HepG2 (cell line): ENCODE measurements around the gene NEURL3. TPM values are rescaled to one million over a fixed set of nuclear protein-coding genes. Genes with fewer than 3 reads are reported as not detected.

Source experiments
- GABPA ChIP-seq, 2 experiments: IDR thresholded peaks; 2 replicates each; pipeline ENCODE4 v1.6.1; 2011 to 2016; ENCODE audit warnings: low read depth in 2 of 2, low read length in 1 of 2, missing biosample characterization in 1 of 2, missing genetic modification characterization in 1 of 2
- NFKB2 ChIP-seq: sonication (generic); formaldehyde crosslinking; IDR thresholded peaks from 2 replicates; pipeline ENCODE4 v1.4.0; 2020; ENCODE audit warnings: missing genetic modification reagents, borderline replicate concordance
- RBAK ChIP-seq: sonication (generic); formaldehyde crosslinking; IDR thresholded peaks from 2 replicates; pipeline ENCODE4 v1.5.1; 2020; ENCODE audit warnings: mild to moderate bottlenecking, missing genetic modification reagents
- ZNF484 ChIP-seq: sonication (generic); formaldehyde crosslinking; IDR thresholded peaks from 2 replicates; pipeline ENCODE4 v1.5.1; 2020; ENCODE audit warnings: mild to moderate bottlenecking, low read depth, missing genetic modification reagents, borderline replicate concordance
- ZNF772 ChIP-seq: sonication (generic); formaldehyde crosslinking; IDR thresholded peaks from 2 replicates; pipeline ENCODE4 v1.5.0; 2020; ENCODE audit warnings: mild to moderate bottlenecking, missing genetic modification reagents
- polyA plus RNA-seq, 8 experiments: library from polyadenylated mRNA; depleted of rRNA in 3 of 8; stranded (reverse) in 7 of 8; unstranded in 1 of 8; fragments of >200 nt; fragmentation: Illumina TruSeq in 4 of 8; extraction: Trizol in 4 of 8; gene quantifications; 2 replicates each; pipeline versions ENCODE4 v1.2.1 to v1.2.3, GENCODE V29; 2011 to 2016; ENCODE audit warnings: low read depth in 4 of 8, missing spikeins in 1 of 8, mixed read lengths in 1 of 8; ENCODE audit not compliant: insufficient read depth in 1 of 8
- total RNA-seq, 5 experiments: library from RNA; depleted of rRNA; stranded (reverse); fragments of >200 nt; fragmentation: Illumina TruSeq; extraction: Trizol; gene quantifications; 2 replicates each; pipeline ENCODE4 v1.2.3, GENCODE V29; 2016; ENCODE audit warnings: low read depth in 1 of 5
- TF ChIP-seq, protein P1 (sequence below): sonication (generic); formaldehyde crosslinking; IDR thresholded peaks from 2 replicates; pipeline ENCODE4 v1.4.0; 2020; ENCODE audit warnings: mild to moderate bottlenecking, missing genetic modification reagents
- TF ChIP-seq, protein P2 (sequence below), 2 experiments: sonication (generic) in 1 of 2; formaldehyde crosslinking in 1 of 2; IDR thresholded peaks; 2 replicates each; pipeline versions ENCODE4 v1.4.0 to v1.6.1; 2018 to 2020; ENCODE audit warnings: missing genetic modification reagents in 2 of 2, borderline replicate concordance in 1 of 2, low read depth in 1 of 2, mild to moderate bottlenecking in 1 of 2, missing biosample characterization in 1 of 2
- TF ChIP-seq, protein P3 (sequence below): IDR thresholded peaks from 2 replicates; pipeline ENCODE4 v1.6.1; 2016; ENCODE audit warnings: low read depth, missing genetic modification reagents, missing compliant biosample characterization
- TF ChIP-seq, protein P4 (sequence below): IDR thresholded peaks from 2 replicates; pipeline ENCODE4 v1.6.1; 2012; ENCODE audit warnings: low read depth, low read length, improper control_type of control experiment

The NEURL3 gene
- total and polyA plus RNA-seq, 2 of the 13 experiments (the other 11 are each of a cell fraction or from before 2014, with no cell fraction given): 0.16 to 1.2 TPM

DNA sequence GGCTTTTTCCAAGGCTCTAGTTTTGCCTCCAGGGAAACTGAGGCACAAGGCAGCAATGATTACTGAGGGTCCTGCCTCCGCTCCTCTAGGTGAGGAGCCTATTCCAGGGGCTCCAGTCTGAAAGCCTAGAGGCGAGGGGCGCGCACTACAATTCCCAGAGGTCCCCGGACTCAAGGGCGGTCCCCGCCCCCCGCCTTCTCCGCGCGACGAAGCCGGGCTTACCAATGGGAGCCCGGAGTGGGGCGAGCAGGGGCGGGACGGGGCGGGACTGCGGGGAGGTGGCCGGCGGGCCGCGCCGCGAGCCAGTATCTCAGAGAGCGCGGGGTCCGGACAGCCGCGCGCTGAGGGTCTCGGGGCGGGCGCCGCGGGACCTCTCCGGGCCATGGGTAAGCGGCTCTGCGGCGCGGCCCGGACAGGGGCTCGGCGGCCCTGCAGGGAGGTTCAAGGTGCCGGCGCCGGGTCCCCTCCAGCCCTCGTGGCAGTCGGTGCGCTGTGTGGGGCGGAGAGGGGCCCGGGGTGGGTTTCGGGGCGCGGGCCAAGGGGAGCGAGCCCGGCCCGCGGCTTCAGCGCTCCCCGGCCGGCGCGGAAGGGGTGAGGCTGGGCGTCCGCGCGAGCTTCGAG, 31.4 kb upstream of the NEURL3 start, which contains the start of gene ARID5A (continued):
- TF ChIP-seq, protein P1, sequence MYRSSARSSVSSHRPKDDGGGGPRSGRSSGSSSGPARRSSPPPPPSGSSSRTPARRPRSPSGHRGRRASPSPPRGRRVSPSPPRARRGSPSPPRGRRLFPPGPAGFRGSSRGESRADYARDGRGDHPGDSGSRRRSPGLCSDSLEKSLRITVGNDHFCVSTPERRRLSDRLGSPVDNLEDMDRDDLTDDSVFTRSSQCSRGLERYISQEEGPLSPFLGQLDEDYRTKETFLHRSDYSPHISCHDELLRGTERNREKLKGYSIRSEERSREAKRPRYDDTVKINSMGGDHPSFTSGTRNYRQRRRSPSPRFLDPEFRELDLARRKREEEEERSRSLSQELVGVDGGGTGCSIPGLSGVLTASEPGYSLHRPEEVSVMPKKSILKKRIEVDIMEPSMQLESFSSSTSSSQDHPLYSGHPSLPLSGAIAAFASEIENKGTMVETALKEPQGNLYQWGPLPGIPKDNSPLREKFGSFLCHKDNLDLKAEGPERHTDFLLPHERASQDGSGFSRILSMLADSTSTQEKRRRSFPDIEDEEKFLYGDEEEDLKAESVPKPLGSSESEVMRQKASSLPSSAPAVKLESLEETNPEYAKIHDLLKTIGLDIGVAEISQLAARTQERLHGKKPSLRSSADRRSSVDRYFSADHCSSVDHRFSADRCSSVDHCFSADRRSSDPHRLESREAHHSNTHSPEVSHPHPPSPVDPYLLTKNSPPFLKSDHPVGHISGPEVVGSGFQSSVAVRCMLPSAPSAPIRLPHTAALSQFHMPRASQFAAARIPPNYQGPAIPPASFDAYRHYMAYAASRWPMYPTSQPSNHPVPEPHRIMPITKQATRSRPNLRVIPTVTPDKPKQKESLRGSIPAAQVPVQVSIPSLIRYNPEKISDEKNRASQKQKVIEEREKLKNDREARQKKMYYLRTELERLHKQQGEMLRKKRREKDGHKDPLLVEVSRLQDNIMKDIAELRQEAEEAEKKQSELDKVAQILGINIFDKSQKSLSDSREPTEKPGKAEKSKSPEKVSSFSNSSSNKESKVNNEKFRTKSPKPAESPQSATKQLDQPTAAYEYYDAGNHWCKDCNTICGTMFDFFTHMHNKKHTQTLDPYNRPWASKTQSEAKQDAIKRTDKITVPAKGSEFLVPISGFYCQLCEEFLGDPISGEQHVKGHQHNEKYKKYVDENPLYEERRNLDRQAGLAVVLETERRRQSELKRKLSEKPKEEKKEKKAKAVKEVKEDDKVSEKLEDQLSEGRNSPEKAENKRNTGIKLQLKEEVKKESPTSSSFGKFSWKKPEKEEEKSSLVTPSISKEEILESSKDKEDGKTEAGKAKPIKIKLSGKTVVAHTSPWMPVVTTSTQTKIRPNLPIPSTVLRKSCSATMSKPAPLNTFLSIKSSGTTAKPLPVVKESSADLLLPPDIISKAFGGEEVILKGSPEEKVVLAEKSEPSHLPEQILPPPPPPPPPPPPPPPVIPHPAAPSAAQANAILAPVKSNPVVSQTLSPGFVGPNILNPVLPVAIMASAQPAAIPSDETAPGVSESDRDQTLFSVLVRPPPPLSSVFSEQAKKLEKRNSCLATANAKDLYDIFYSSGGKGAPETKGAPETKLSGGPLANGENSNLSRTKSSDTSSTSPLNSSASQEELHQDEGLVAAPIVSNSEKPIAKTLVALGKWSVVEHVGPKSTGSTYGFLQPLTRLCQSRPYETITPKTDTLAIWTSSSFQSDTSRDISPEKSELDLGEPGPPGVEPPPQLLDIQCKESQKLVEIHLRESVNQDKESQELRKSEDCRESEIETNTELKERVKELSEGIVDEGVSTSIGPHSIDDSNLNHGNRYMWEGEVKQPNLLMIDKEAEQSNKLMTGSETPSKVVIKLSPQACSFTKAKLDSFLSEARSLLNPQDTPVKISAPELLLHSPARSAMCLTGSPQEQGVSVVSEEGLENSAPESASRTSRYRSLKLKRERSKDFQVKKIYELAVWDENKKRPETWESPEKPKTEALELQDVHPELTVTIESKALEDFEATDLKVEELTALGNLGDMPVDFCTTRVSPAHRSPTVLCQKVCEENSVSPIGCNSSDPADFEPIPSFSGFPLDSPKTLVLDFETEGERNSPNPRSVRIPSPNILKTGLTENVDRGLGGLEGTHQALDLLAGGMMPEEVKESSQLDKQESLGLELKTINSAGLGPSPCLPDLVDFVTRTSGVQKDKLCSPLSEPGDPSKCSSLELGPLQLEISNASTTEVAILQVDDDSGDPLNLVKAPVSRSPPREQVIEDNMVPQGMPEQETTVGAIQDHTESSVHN (CRISPR knock-in tag): no peak
- TF ChIP-seq, protein P2, sequence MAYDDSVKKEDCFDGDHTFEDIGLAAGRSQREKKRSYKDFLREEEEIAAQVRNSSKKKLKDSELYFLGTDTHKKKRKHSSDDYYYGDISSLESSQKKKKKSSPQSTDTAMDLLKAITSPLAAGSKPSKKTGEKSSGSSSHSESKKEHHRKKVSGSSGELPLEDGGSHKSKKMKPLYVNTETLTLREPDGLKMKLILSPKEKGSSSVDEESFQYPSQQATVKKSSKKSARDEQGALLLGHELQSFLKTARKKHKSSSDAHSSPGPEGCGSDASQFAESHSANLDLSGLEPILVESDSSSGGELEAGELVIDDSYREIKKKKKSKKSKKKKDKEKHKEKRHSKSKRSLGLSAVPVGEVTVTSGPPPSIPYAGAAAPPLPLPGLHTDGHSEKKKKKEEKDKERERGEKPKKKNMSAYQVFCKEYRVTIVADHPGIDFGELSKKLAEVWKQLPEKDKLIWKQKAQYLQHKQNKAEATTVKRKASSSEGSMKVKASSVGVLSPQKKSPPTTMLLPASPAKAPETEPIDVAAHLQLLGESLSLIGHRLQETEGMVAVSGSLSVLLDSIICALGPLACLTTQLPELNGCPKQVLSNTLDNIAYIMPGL (CRISPR knock-in tag; IDR thresholded peaks at IDR 0.05; ENCODE audit: borderline replicate concordance in 1 of 2, low read depth in 1 of 2): no peak; a peak in 1 of 4 replicates
- TF ChIP-seq, protein P3, sequence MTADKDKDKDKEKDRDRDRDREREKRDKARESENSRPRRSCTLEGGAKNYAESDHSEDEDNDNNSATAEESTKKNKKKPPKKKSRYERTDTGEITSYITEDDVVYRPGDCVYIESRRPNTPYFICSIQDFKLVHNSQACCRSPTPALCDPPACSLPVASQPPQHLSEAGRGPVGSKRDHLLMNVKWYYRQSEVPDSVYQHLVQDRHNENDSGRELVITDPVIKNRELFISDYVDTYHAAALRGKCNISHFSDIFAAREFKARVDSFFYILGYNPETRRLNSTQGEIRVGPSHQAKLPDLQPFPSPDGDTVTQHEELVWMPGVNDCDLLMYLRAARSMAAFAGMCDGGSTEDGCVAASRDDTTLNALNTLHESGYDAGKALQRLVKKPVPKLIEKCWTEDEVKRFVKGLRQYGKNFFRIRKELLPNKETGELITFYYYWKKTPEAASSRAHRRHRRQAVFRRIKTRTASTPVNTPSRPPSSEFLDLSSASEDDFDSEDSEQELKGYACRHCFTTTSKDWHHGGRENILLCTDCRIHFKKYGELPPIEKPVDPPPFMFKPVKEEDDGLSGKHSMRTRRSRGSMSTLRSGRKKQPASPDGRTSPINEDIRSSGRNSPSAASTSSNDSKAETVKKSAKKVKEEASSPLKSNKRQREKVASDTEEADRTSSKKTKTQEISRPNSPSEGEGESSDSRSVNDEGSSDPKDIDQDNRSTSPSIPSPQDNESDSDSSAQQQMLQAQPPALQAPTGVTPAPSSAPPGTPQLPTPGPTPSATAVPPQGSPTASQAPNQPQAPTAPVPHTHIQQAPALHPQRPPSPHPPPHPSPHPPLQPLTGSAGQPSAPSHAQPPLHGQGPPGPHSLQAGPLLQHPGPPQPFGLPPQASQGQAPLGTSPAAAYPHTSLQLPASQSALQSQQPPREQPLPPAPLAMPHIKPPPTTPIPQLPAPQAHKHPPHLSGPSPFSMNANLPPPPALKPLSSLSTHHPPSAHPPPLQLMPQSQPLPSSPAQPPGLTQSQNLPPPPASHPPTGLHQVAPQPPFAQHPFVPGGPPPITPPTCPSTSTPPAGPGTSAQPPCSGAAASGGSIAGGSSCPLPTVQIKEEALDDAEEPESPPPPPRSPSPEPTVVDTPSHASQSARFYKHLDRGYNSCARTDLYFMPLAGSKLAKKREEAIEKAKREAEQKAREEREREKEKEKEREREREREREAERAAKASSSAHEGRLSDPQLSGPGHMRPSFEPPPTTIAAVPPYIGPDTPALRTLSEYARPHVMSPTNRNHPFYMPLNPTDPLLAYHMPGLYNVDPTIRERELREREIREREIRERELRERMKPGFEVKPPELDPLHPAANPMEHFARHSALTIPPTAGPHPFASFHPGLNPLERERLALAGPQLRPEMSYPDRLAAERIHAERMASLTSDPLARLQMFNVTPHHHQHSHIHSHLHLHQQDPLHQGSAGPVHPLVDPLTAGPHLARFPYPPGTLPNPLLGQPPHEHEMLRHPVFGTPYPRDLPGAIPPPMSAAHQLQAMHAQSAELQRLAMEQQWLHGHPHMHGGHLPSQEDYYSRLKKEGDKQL: no peak
- TF ChIP-seq GABPA (IDR thresholded peaks at IDR 0.05; ENCODE audit: low read depth, low read length) (no peak), GABPA (CRISPR knock-in tag; IDR thresholded peaks at IDR 0.05; ENCODE audit: low read depth) (peak; percentile 70), ZNF772 (CRISPR knock-in tag) (no peak), RBAK (no peak), NFKB2 (CRISPR knock-in tag) (0 out of 2 replicates have a peak, but pooled peaks have one; percentile 45), ZNF484 (CRISPR knock-in tag) (no peak)
- TF ChIP-seq, protein P4, sequence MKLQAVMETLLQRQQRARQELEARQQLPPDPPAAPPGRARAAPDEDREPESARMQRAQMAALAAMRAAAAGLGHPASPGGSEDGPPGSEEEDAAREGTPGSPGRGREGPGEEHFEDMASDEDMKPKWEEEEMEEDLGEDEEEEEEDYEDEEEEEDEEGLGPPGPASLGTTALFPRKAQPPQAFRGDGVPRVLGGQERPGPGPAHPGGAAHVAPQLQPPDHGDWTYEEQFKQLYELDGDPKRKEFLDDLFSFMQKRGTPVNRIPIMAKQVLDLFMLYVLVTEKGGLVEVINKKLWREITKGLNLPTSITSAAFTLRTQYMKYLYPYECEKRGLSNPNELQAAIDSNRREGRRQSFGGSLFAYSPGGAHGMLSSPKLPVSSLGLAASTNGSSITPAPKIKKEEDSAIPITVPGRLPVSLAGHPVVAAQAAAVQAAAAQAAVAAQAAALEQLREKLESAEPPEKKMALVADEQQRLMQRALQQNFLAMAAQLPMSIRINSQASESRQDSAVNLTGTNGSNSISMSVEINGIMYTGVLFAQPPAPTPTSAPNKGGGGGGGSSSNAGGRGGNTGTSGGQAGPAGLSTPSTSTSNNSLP: no peak
